IgD-negative memory B cell (primary cell): ENCODE data around the gene GOLPH3L. TPM values are rescaled to one million over a fixed set of nuclear protein-coding genes. Genes with fewer than 3 reads are reported as not detected.
"Not testable (repeated sequence)": the region's sequence is repeated elsewhere in the genome, so short reads cannot be mapped to it uniquely, and the experiment has no call there.

Source experiments
- H3K27ac Mint-ChIP-seq, 3 donors: one replicate each; pipeline ENCODE4 v1.8.0; 2020 to 2022; ENCODE audit warnings: mild to moderate bottlenecking in 3 of 3, mixed read lengths in 3 of 3, moderate library complexity in 1 of 3
- H3K27me3 Mint-ChIP-seq: one replicate; pipeline ENCODE4 v1.8.0; 2021; ENCODE audit warnings: mixed read lengths
- H3K36me3 Mint-ChIP-seq: one replicate; pipeline ENCODE4 v1.8.0; 2020; ENCODE audit warnings: mild to moderate bottlenecking, mixed read lengths
- H3K4me1 Mint-ChIP-seq, 3 donors: one replicate each; pipeline ENCODE4 v1.8.0; 2020 to 2022; ENCODE audit warnings: mixed read lengths in 3 of 3, mild to moderate bottlenecking in 1 of 3
- H3K4me3 Mint-ChIP-seq, 4 donors: one replicate each; pipeline ENCODE4 v1.8.0; 2020 to 2022; ENCODE audit warnings: mild to moderate bottlenecking in 4 of 4, mixed read lengths in 4 of 4, moderate library complexity in 3 of 4
- H3K9me3 Mint-ChIP-seq, 3 donors: one replicate each; pipeline ENCODE4 v1.8.0; 2020 to 2021; ENCODE audit warnings: mixed read lengths in 3 of 3, mild to moderate bottlenecking in 1 of 3
- polyA plus RNA-seq: library from polyadenylated mRNA; unstranded; fragments of 300-500 nt; fragmentation: Illumina TruSeq; gene quantifications from one replicate; pipeline ENCODE4 v1.2.3, GENCODE V29; 2021

Gene GOLPH3L
- polyA plus RNA-seq, 1 donor from 2014 or later: 18.8 TPM

- H3K4me3 Mint-ChIP-seq: peak overlapping the region in 3 of 4 donors; percentile 24 to 82 (median 68)
Observed at GRCh38 chr1:150634839-150635622, 61.9 kb downstream of the GOLPH3L start.

GRCh38 chr1:150629115-150629928, 67.6 kb downstream of the GOLPH3L start, which contains the start of gene ENSA:
Gene ENSA (minus strand): TSS chr1:150629612. CDS start chr1:150629470, 142 bp downstream.
- Mint-ChIP-seq H3K36me3 (no peaks in the 10 kb centered on the region), H3K9me3 (no peaks in the 10 kb centered on the region), H3K4me1 (peaks cover 0 to 31% (median 19%) of the 10 kb centered on the region in 3 donors), H3K27me3 (no peaks in the 10 kb centered on the region), H3K4me3 (peak within 1 kb of the TSS in 1 of 4 donors; percentile 16), H3K27ac (no peak within 1 kb of the TSS)

More at GRCh38 chr1:150634839-150635622, 61.9 kb downstream of the GOLPH3L start:
- peaks cover 11 to 24% (median 20%) of the 10 kb centered on the region in 3 donors for H3K4me1 Mint-ChIP-seq
- H3K27ac Mint-ChIP-seq: peak overlapping the region in 2 of 3 donors; percentile 69 to 76
- H3K27me3 Mint-ChIP-seq, H3K36me3 Mint-ChIP-seq, H3K9me3 Mint-ChIP-seq: not testable (repeated sequence)

- Mint-ChIP-seq H3K36me3 (no peaks in the 10 kb centered on the region), H3K9me3 (no peaks in the 10 kb centered on the region), H3K4me3 (no peak overlapping the region), H3K27ac (no peak overlapping the region), H3K27me3 (no peaks in the 10 kb centered on the region), H3K4me1 (peaks cover 0 to 31% (median 19%) of the 10 kb centered on the region in 3 donors)
Observed at GRCh38 chr1:150628766-150629114, 68.2 kb downstream of the GOLPH3L start.

GRCh38 chr1:150627826-150628410, 69.0 kb downstream of the GOLPH3L start:
- Mint-ChIP-seq H3K27me3 (no peaks in the 10 kb centered on the region), H3K36me3 (peaks cover 2% of the 10 kb centered on the region), H3K4me1 (peaks cover 3 to 34% (median 20%) of the 10 kb centered on the region in 3 donors), H3K27ac (peak overlapping the region in 1 of 3 donors; percentile 90), H3K9me3 (no peaks in the 10 kb centered on the region), H3K4me3 (peak overlapping the region in 1 of 4 donors; percentile 16)

GRCh38 chr1:150626150-150626549, 70.8 kb downstream of the GOLPH3L start:
- H3K9me3 Mint-ChIP-seq: no peaks in the 10 kb centered on the region
- H3K4me3 Mint-ChIP-seq: peak overlapping the region in 2 of 4 donors; percentile 12 to 13
- H3K4me1 Mint-ChIP-seq: peaks cover 15 to 41% (median 25%) of the 10 kb centered on the region in 3 donors
- peaks cover 2% of the 10 kb centered on the region for H3K36me3 Mint-ChIP-seq
- H3K27ac Mint-ChIP-seq: peak overlapping the region in 1 of 3 donors; percentile 50
- no peaks in the 10 kb centered on the region for H3K27me3 Mint-ChIP-seq

GRCh38 chr1:150624546-150624945, 72.4 kb downstream of the GOLPH3L start:
- peak overlapping the region in 1 of 4 donors; percentile 43 for H3K4me3 Mint-ChIP-seq
- not testable (repeated sequence) for H3K36me3 Mint-ChIP-seq, H3K27me3 Mint-ChIP-seq, H3K9me3 Mint-ChIP-seq
- peak overlapping the region in 1 of 3 donors; percentile 36 for H3K27ac Mint-ChIP-seq
- peaks cover 27 to 48% (median 31%) of the 10 kb centered on the region in 3 donors for H3K4me1 Mint-ChIP-seq

- H3K4me1 Mint-ChIP-seq: peaks cover 32 to 53% (median 33%) of the 10 kb centered on the region in 3 donors
Observed at GRCh38 chr1:150624134-150624533, 72.8 kb downstream of the GOLPH3L start.

GRCh38 chr1:150622303-150622975, 74.5 kb downstream of the GOLPH3L start:
- Mint-ChIP-seq H3K27ac (peak overlapping the region; percentile 77 to 95 (median 94)), H3K4me3 (peak overlapping the region in 2 of 4 donors; percentile 17 to 50), H3K4me1 (peaks cover 32 to 45% (median 33%) of the 10 kb centered on the region in 3 donors), H3K36me3 (peaks cover 2% of the 10 kb centered on the region), H3K9me3 (no peaks in the 10 kb centered on the region), H3K27me3 (no peaks in the 10 kb centered on the region)

More at GRCh38 chr1:150624134-150624533, 72.8 kb downstream of the GOLPH3L start:
- H3K27ac Mint-ChIP-seq: peak overlapping the region in 1 of 3 donors; percentile 71
- H3K4me3 Mint-ChIP-seq, H3K36me3 Mint-ChIP-seq, H3K9me3 Mint-ChIP-seq, H3K27me3 Mint-ChIP-seq: not testable (repeated sequence)

GRCh38 chr1:150621497-150622302, 75.3 kb downstream of the GOLPH3L start:
- H3K4me1 Mint-ChIP-seq: peaks cover 28 to 40% (median 35%) of the 10 kb centered on the region in 3 donors
- no peaks in the 10 kb centered on the region for H3K27me3 Mint-ChIP-seq
- H3K9me3 Mint-ChIP-seq: no peaks in the 10 kb centered on the region
- H3K36me3 Mint-ChIP-seq: peaks cover 5% of the 10 kb centered on the region
- peak overlapping the region; percentile 88 to 95 (median 94) for H3K27ac Mint-ChIP-seq
- H3K4me3 Mint-ChIP-seq: peak overlapping the region in 3 of 4 donors; percentile 33 to 77 (median 50)

GRCh38 chr1:150620919-150621318, 76.0 kb downstream of the GOLPH3L start:
- Mint-ChIP-seq H3K9me3 (no peaks in the 10 kb centered on the region), H3K27me3 (no peaks in the 10 kb centered on the region), H3K4me3 (peak overlapping the region in 1 of 4 donors; percentile 2), H3K4me1 (peaks cover 31 to 39% (median 38%) of the 10 kb centered on the region in 3 donors), H3K27ac (peak overlapping the region; percentile 56 to 95 (median 94)), H3K36me3 (peaks cover 7% of the 10 kb centered on the region)

- Mint-ChIP-seq H3K27ac (peak overlapping the region; percentile 9 to 67 (median 59)), H3K9me3 (no peaks in the 10 kb centered on the region), H3K4me3 (peak overlapping the region in 2 of 4 donors; percentile 6 to 44), H3K27me3 (no peaks in the 10 kb centered on the region), H3K4me1 (peaks cover 37 to 47% (median 41%) of the 10 kb centered on the region in 3 donors), H3K36me3 (peaks cover 9% of the 10 kb centered on the region)
Observed at GRCh38 chr1:150619576-150620509, 77.1 kb downstream of the GOLPH3L start.

- peak overlapping the region in 3 of 4 donors; percentile 27 to 83 (median 52) for H3K4me3 Mint-ChIP-seq
- peaks cover 46 to 52% (median 50%) of the 10 kb centered on the region in 3 donors for H3K4me1 Mint-ChIP-seq
- no peaks in the 10 kb centered on the region for H3K27me3 Mint-ChIP-seq
- H3K9me3 Mint-ChIP-seq: no peaks in the 10 kb centered on the region
- H3K36me3 Mint-ChIP-seq: peaks cover 12% of the 10 kb centered on the region
- peak overlapping the region; percentile 46 to 93 (median 80) for H3K27ac Mint-ChIP-seq
Observed at GRCh38 chr1:150615346-150616201, 81.4 kb downstream of the GOLPH3L start.
